B cell (primary cell): ENCODE measurements around the gene EIF4E2. TPM values are rescaled to one million over a fixed set of nuclear protein-coding genes. Genes with fewer than 3 reads are reported as not detected.

Experiments used
- ATAC-seq: fragments of 200-7000 bp; cut with Tn5 transposase; one replicate; pipeline ENCODE4 v1.10.0; 2021; ENCODE audit warnings: low read depth, mild to moderate bottlenecking, moderate number of reproducible peaks, moderate library complexity
- CTCF ChIA-PET: fragments of 350-600 bp; sonication (Branson Sonifier 250); formaldehyde crosslinking; loops from one replicate; lab custom pipeline; 2021; ENCODE audit warnings: antibody characterized with exemption, inconsistent platforms; lab: Charles Lee
- POLR2A ChIA-PET: fragments of 350-600 bp; sonication (Branson Sonifier 250); formaldehyde crosslinking; loops from one replicate; lab custom pipeline; 2021; ENCODE audit warnings: antibody characterized with exemption; lab: Charles Lee
- DNase-seq: peaks from one replicate; pipeline ENCODE4 v3.0.0; 2013
- H2AFZ ChIP-seq: 2 replicates; pipeline ENCODE4 v1.6.1; 2012; ENCODE audit warnings: mild to moderate bottlenecking, low read depth, low read length; ENCODE audit not compliant: insufficient read depth, poor library complexity, severe bottlenecking
- H3K27ac ChIP-seq, 2 donors: 1 replicate in 1 of 2; 2 replicates in 1 of 2; pipeline ENCODE4 v1.5.1; 2012 to 2013; ENCODE audit warnings: low read length in 2 of 2, mild to moderate bottlenecking in 2 of 2, moderate library complexity in 1 of 2
- H3K27me3 ChIP-seq, 4 experiments: fragments of 200-600 bp in 1 of 4; sonication (generic) in 1 of 4; replicated peaks in 1 of 4; 1 replicate in 2 of 4; 2 replicates in 2 of 4; pipeline versions ENCODE4 v1.6.1 to v1.7.0; 2013 to 2016; ENCODE audit warnings: low read length in 3 of 4, mild to moderate bottlenecking in 2 of 4, mixed read lengths in 1 of 4, moderate library complexity in 1 of 4; ENCODE audit not compliant: insufficient read depth in 4 of 4, control insufficient read depth in 3 of 4; ENCODE audit errors: control extremely low read depth in 1 of 4
- H3K36me3 ChIP-seq, 2 experiments: replicated peaks in 1 of 2; 1 replicate in 1 of 2; 2 replicates in 1 of 2; pipeline versions ENCODE4 v1.6.1 to v1.7.1; 2013; ENCODE audit warnings: low read length in 1 of 2; ENCODE audit not compliant: insufficient read depth in 2 of 2, control insufficient read depth in 1 of 2; ENCODE audit errors: control extremely low read depth in 1 of 2, extremely low read depth in 1 of 2
- H3K4me1 ChIP-seq, 2 donors: fragments of 200-600 bp in 1 of 2; sonication (generic) in 1 of 2; 1 replicate in 1 of 2; 2 replicates in 1 of 2; pipeline versions ENCODE4 v1.5.1 to v1.6.1; 2013 to 2017; ENCODE audit warnings: low read length in 2 of 2; ENCODE audit not compliant: control insufficient read depth in 2 of 2, insufficient read depth in 2 of 2
- H3K4me2 ChIP-seq: replicated peaks from 2 replicates; pipeline ENCODE3; 2012; ENCODE audit warnings: mild to moderate bottlenecking, low read depth, low read length; ENCODE audit not compliant: poor library complexity, severe bottlenecking
- H3K4me3 ChIP-seq, 5 experiments: fragments of 200-600 bp in 1 of 5; sonication (generic) in 1 of 5; 1 replicate in 3 of 5; 2 replicates in 2 of 5; pipeline versions ENCODE4 v1.5.1 to v1.7.0; 2011 to 2016; ENCODE audit warnings: low read length in 4 of 5, mild to moderate bottlenecking in 4 of 5, low read depth in 2 of 5, control low read depth in 1 of 5, moderate library complexity in 1 of 5; ENCODE audit not compliant: insufficient read depth in 1 of 5; ENCODE audit errors: control extremely low read depth in 1 of 5, extremely low read depth in 1 of 5
- H3K79me2 ChIP-seq: fragments of 200-600 bp; sonication (generic); one replicate; pipeline ENCODE4 v1.6.0; 2016; ENCODE audit warnings: low read length; ENCODE audit not compliant: control insufficient read depth, insufficient read depth
- H3K9ac ChIP-seq: fragments of 200-600 bp; sonication (generic); 2 replicates; pipeline ENCODE4 v1.6.1; 2017; ENCODE audit warnings: mild to moderate bottlenecking, low read length, moderate library complexity
- H3K9me3 ChIP-seq, 3 donors: one replicate each; pipeline versions ENCODE4 v1.6.1 to v1.7.1; 2013; ENCODE audit warnings: low read length in 2 of 3; ENCODE audit not compliant: control insufficient read depth in 2 of 3, insufficient read depth in 1 of 3; ENCODE audit errors: control extremely low read depth in 1 of 3
- H4K20me1 ChIP-seq: 2 replicates; pipeline ENCODE4 v1.6.0; 2012; ENCODE audit warnings: mild to moderate bottlenecking, low read length; ENCODE audit not compliant: insufficient read depth, control insufficient read depth, poor library complexity, severe bottlenecking
- H3K27ac Mint-ChIP-seq: one replicate; pipeline ENCODE4 v1.8.0; 2021; ENCODE audit warnings: mixed read lengths
- H3K27me3 Mint-ChIP-seq: one replicate; pipeline ENCODE4 v1.8.0; 2021; ENCODE audit warnings: mixed read lengths
- H3K4me1 Mint-ChIP-seq: one replicate; pipeline ENCODE4 v1.8.0; 2021; ENCODE audit warnings: mixed read lengths
- H3K4me3 Mint-ChIP-seq: one replicate; pipeline ENCODE4 v1.8.0; 2021; ENCODE audit warnings: mixed read lengths
- H3K9me3 Mint-ChIP-seq: one replicate; pipeline ENCODE4 v1.8.0; 2022; ENCODE audit warnings: mixed read lengths; ENCODE audit not compliant: insufficient read depth
- EZH2 ChIP-seq: IDR thresholded peaks from 2 replicates; pipeline ENCODE4 v1.6.1; 2012; ENCODE audit warnings: borderline replicate concordance, low read depth, mild to moderate bottlenecking, moderate library complexity, low read length; ENCODE audit not compliant: insufficient read depth, poor library complexity, severe bottlenecking
- WGBS: methylation state at CpG from one replicate; pipeline ENCODE4 v1.1.5; 2013; ENCODE audit warnings: missing lambda C conversion rate; ENCODE audit not compliant: insufficient coverage; 5-methylcytosine and 5-hydroxymethylcytosine counted together
- intact Hi-C: fragments of 100-400 bp; cut with micrococcal nuclease; formaldehyde crosslinking; loops from one replicate; pipeline ENCODE4 v1.10.0; 2022
- polyA plus RNA-seq: library from polyadenylated mRNA; depleted of rRNA; stranded (reverse); fragments of >200 nt; gene quantifications from 2 replicates; pipeline ENCODE4 v1.2.3, GENCODE V29; 2012
- total RNA-seq, 2 donors: library from RNA; stranded (reverse); fragments of 120-200 nt in 1 of 2; gene quantifications; 1 replicate in 1 of 2; 2 replicates in 1 of 2; pipeline versions ENCODE4 v1.2.3 to v1.2.4, GENCODE V29; 2013 to 2022
- TF ChIP-seq, protein P1 (sequence below): fragments of 200-600 bp; IDR thresholded peaks from one replicate; pipeline ENCODE4 v1.8.0; 2022; ENCODE audit warnings: antibody characterized with exemption, mild to moderate bottlenecking

EIF4E2 gene
- total and polyA plus RNA-seq, 2 donors (not counting 1 experiment from before 2014, with no cell fraction given), result 17.9 to 67.0 TPM

GRCh38 chr2:232519581-232520438 is 30.7 kb upstream of the EIF4E2 start, which contains the start of gene PRSS56:
TSS of gene PRSS56 (plus strand) at chr2:232520388. CDS start at chr2:232520599, 211 bp downstream.
- intact Hi-C loops, result loop anchor here (5.0 kb wide), 1 partner anchor 613 kb away; no protein-coding TSS in a partner anchor
- H3K27me3 ChIP-seq, result peaks cover 0 to 40% (median 20%) of the 10 kb centered on the region in 4 experiments
- ChIA-PET POLR2A (no interaction called here), CTCF (interaction anchor here (1.1 to 2.0 kb wide), 3 partner anchors 9 to 26 kb away, joined by 3 to 5 read pairs (median 4); no protein-coding TSS in a partner anchor)
- ATAC-seq, result no peak
- H3K4me1 ChIP-seq, result peaks cover 30 to 32% of the 10 kb centered on the region in 2 donors
- H4K20me1 ChIP-seq, result no peaks in the 10 kb centered on the region
- no peak within 1 kb of the TSS for H3K27ac Mint-ChIP-seq
- no peak for TF ChIP-seq EZH2
- TF ChIP-seq, protein P1, sequence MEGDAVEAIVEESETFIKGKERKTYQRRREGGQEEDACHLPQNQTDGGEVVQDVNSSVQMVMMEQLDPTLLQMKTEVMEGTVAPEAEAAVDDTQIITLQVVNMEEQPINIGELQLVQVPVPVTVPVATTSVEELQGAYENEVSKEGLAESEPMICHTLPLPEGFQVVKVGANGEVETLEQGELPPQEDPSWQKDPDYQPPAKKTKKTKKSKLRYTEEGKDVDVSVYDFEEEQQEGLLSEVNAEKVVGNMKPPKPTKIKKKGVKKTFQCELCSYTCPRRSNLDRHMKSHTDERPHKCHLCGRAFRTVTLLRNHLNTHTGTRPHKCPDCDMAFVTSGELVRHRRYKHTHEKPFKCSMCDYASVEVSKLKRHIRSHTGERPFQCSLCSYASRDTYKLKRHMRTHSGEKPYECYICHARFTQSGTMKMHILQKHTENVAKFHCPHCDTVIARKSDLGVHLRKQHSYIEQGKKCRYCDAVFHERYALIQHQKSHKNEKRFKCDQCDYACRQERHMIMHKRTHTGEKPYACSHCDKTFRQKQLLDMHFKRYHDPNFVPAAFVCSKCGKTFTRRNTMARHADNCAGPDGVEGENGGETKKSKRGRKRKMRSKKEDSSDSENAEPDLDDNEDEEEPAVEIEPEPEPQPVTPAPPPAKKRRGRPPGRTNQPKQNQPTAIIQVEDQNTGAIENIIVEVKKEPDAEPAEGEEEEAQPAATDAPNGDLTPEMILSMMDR, result no peak
- H3K9me3 Mint-ChIP-seq, result no peaks in the 10 kb centered on the region
- H3K9me3 ChIP-seq, result peaks cover 0 to 16% (median 0%) of the 10 kb centered on the region in 3 donors
- WGBS, result 84% methylated on average over 5 of the region's 19 CpGs
- H3K4me3 Mint-ChIP-seq, result peak within 1 kb of the TSS; percentile 74
- peaks cover 20% of the 10 kb centered on the region for H3K27me3 Mint-ChIP-seq
- H3K9ac ChIP-seq, result no peak within 1 kb of the TSS
- no peaks in the 10 kb centered on the region for H3K79me2 ChIP-seq
- no peak within 1 kb of the TSS for H3K27ac ChIP-seq
- H3K36me3 ChIP-seq, result no peaks in the 10 kb centered on the region
- no peak for DNase-seq
- no peak within 1 kb of the TSS for H3K4me2 ChIP-seq
- H3K4me1 Mint-ChIP-seq, result peaks cover 17% of the 10 kb centered on the region
- H3K4me3 ChIP-seq, result no peak within 1 kb of the TSS
- no peak within 1 kb of the TSS for H2AFZ ChIP-seq

- peaks cover 30 to 32% of the 10 kb centered on the region in 2 donors for H3K4me1 ChIP-seq
- H3K79me2 ChIP-seq, result no peaks in the 10 kb centered on the region
- no peaks in the 10 kb centered on the region for H3K36me3 ChIP-seq
- no peak overlapping the region for H2AFZ ChIP-seq
- DNase-seq (no peak), ATAC-seq (no peak)
- WGBS, result 78% methylated on average over 5 of the region's 15 CpGs
- H3K4me3 ChIP-seq, result no peak overlapping the region
- intact Hi-C loops, result loop anchor here (5.0 kb wide), 1 partner anchor 613 kb away; no protein-coding TSS in a partner anchor
- no peak for TF ChIP-seq EZH2
- TF ChIP-seq, protein P1, result no peak
- H3K9me3 ChIP-seq, result peaks cover 0 to 16% (median 0%) of the 10 kb centered on the region in 3 donors
- Mint-ChIP-seq H3K27ac (no peak overlapping the region), H3K4me1 (peaks cover 17% of the 10 kb centered on the region), H3K9me3 (no peaks in the 10 kb centered on the region), H3K4me3 (no peak overlapping the region), H3K27me3 (peaks cover 20% of the 10 kb centered on the region)
- no peaks in the 10 kb centered on the region for H4K20me1 ChIP-seq
- H3K4me2 ChIP-seq, result no peak overlapping the region
- POLR2A ChIA-PET, result no interaction called here
- peaks cover 0 to 47% (median 22%) of the 10 kb centered on the region in 4 experiments for H3K27me3 ChIP-seq
- CTCF ChIA-PET, result interaction anchor here (1.9 to 2.0 kb wide), 2 partner anchors 10 to 26 kb away, joined by 4 to 5 read pairs; no protein-coding TSS in a partner anchor
- no peak overlapping the region for H3K27ac ChIP-seq
- no peak overlapping the region for H3K9ac ChIP-seq
These were observed 30.0 kb upstream of the EIF4E2 start for GRCh38 chr2:232520489-232520888.
